GM19395 (cell line): ENCODE measurements around the gene F12.
"Not testable (repeated sequence)": the region's sequence is repeated elsewhere in the genome, so short reads cannot be mapped to it uniquely, and the experiment has no call there.

Experiments used
- ATAC-seq: cut with Tn5 transposase; IDR thresholded peaks from one replicate; pipeline ENCODE4 v1.9.1; 2021; ENCODE audit warnings: mild to moderate bottlenecking, moderate library complexity; ENCODE audit not compliant: unreplicated experiment

F12 gene

DNA sequence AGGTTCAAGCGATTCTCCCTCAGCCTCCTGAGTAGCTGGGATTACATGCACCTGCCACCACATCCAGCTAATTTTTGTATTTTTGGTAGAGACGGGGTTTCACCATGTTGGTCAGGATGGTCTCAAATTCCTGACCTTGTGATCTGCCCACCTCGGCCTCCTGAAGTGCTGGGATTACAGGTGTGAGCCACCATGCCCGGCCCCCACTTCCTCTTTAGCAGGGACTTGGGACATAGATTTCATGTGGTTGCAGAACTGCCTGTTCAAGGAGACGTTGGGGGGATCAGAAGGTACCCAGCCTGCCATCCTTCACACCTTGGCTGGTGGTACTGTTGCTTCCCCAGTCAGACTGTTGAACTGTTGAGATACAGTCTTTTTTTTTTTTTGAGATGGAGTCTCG is 7.7 kb upstream of the F12 start:
- ATAC-seq: not testable (repeated sequence)

DNA sequence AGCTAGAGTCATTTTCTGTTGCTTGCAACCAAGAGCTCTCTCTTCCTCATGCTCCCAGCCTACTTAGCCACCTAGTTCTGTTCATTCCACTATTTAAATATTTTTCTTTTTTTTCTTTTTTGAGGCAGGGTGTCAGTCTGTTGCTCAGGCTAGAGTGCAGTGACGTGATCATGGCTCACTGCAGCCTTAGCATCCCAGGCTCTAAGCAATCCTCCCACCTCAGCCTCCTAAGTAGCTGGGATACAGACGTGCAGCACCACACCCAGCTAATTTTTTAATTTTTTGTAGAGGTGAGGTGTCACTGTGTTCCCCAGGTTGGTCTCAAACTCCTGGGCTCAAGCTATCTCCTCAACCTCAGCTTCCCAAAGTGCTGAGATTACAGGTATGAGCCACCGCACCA is 5.1 kb upstream of the F12 start:
- ATAC-seq: no peak

- ATAC-seq: peak; percentile 86
These were observed 3.4 kb upstream of the F12 start for GRCh38 chr5:177412603-177413233.

- no peak for ATAC-seq
These were observed 1.2 kb upstream of the F12 start for GRCh38 chr5:177410575-177410974.

DNA sequence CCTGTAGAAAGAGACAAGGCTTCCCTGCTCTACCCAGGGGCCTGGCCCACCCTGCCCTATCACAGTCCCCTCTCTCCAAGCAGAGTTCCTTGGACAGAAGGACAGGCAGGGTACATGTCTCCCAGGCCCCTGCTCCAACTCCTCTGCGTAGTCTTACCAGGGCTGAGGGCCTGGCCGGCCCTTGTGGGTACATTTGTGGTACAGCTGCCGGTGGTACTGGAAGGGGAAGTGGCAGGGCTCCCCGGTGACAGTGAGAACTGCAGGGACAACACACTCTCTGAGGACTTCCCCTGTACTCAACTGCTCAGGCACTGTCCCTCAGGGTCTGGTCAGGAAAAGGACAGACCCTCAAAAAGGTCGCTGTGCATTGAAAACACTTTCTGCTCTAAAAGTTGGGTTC is 3.6 kb downstream of the F12 start:
- ATAC-seq: no peak

GRCh38 chr5:177405312-177405711 is 4.1 kb downstream of the F12 start:
- ATAC-seq: no peak

DNA sequence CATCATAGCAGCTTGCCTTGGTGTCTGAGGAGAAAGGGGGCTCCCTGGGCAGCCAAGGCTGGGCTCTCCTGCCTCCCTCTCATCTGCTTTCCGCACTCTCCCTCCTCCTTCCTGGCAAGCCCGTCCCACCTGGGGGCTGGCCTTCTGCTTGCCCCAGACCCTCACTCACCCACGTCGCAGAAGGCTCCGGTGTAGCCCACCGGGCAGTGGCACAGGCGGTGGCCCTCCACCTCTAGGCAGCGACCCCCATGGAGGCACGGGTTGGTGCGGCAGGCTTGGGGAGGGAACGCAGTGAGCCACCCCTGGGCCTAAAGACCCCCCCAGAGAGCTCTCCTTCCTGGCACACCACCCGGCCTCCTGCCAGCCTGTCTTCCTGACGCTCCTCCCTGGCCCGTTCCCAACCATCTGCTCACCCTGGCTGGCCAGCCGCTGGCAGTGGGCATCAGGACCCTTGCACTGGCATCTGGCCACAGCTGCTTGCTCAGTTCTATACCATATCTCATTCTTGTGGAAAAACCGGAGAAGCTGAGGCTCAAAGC is 4.7 kb downstream of the F12 start:
- no peak for ATAC-seq

- ATAC-seq: peak; percentile 84
These were observed 5.3 kb downstream of the F12 start for GRCh38 chr5:177403792-177404640.

DNA sequence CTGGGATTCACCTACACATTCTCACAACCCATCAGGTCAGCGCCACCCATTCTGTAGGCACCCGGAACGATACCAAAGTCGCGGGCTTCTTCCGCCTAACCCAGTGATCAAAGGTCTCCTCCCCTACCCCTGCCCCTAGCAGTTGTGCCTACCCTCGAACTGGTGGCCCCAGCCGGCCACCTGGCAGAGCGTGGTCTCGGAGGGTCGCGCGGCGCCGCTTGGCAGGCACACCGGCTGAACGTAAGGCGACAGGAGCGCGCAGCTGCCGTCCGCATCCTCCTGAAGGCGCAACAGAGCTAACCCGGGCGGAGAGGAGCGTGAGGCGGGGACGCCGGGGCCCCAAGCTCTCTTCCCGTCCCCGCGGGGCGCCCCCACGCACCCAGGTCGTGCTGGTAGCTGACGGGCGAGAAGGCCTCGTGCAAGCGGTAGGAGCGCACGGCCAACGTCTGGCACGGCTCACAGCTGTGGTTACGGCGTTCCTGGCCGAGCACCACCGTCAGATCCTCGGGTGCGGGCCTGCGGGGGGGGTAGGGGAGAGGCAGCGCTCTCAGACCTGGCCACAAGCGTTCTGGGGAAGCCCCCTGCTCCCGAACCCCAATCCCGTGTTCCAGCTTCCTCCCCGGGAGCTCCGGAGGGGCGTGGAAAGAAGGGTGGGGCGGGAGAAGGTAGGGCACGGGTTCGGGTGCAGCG is 6.1 kb downstream of the F12 start:
- peak; percentile 39 for ATAC-seq

GRCh38 chr5:177402271-177403043 is 6.9 kb downstream of the F12 start:
- ATAC-seq: no peak

GRCh38 chr5:177399997-177400868 is 9.1 kb downstream of the F12 start, which contains the start of gene PFN3:
Gene PFN3 (minus strand): TSS chr5:177400661. CDS start chr5:177400576, 85 bp downstream.
- no peak for ATAC-seq

DNA sequence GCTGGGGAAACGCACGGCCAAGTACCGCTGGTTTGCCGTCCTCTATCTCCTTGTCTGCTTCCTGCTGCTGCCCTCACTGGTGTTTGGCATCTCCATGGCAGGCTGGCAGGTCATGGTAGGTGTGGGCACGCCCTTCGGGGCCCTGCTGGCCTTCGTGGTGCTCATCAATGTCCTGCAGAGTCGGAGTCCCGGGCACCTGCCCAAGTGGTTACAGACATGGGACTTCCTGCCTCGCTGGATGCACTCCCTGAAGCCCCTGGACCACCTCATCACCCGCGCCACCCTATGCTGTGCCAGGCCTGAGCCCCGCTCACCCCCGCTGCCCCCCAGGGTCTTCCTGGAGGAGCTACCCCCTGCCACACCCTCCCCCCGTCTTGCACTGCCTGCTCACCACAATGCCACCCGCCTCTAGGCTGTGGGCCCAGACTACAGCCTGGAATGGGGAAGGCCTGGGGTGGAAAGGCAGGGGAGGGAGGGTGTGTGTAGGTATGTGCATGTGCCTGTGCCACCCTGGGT is 11.4 kb downstream of the F12 start:
- no peak for ATAC-seq

DNA sequence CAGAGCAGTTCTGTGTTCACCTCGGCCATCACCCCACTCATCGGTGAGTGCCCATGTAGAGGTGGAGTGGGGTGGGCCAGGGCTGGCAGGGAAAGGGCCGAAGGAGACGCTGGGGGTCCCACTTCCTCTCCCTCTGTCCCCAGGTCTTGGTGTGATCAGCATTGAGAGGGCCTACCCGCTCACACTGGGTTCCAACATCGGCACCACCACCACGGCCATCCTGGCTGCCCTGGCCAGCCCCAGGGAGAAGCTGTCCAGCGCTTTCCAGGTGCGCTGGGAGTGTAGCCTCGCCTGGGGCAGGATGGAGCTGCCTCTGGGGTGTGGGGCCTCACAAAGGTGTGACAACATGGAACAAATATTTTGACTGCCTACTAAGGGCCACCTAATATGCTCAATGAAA is 12.6 kb downstream of the F12 start:
- no peak for ATAC-seq

DNA sequence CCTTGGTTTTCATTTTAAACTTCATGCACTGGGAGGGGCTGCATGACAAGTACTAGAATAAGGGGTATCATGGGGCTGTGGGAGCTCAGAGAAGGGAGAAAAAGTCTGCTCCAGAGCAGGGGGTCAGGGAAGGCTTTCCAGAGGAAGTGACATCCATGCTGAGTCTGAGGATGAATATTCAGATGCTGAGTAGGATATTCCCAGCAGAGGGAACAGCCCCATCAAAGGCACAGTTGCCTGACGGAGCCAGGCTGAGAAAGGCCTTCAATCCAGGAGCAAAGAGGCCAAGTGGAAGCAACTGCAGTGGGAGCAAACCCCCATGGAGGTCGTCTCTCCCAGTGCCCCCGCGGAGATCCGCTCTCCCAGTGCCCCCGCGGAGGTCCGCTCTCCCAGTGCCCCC is 13.3 kb downstream of the F12 start:
- no peak for ATAC-seq

DNA sequence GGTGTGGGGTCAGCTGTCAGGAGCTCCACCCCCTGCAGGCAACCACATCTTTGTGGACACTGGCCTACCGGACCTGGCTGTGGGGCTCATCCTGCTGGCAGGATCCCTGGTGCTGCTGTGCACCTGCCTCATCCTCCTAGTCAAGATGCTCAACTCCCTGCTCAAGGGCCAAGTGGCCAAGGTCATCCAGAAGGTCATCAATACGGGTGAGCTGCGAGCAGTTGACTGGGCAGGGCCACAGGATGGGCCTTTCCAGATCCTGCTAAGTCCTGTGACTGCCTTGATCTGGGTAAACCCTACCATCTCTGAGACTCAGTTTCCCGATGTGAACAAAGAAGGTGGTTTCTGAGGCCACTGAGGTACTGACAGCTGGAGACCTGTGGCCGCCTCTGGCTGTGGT is 15.4 kb downstream of the F12 start:
- ATAC-seq: no peak

DNA sequence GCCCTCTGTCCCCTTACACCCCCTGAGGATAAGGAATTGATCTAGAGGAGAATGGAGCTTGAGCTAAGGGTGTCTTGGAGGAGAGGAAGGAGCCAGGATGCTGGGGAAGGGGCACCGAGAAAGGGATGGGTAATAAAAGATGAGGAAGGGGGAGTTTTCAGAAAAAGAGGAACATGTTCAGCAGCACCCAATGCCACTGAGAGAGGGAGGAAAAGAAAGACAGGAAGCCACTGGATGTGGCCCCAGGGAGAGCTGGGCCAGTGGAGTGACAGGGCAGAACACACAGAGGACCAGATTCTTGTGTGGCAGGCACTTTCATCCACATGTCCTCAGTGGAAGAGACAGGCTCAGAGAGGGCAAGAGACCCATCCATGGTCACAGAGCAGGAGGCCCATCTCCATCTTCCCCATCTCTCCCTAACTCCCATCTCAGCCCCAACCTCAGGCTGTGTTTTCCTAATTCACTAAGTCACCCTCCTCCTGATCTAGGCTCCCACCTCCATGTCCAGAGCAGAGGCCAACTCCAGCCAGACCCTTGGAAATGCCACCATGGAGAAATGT is 16.1 kb downstream of the F12 start:
- no peak for ATAC-seq

DNA sequence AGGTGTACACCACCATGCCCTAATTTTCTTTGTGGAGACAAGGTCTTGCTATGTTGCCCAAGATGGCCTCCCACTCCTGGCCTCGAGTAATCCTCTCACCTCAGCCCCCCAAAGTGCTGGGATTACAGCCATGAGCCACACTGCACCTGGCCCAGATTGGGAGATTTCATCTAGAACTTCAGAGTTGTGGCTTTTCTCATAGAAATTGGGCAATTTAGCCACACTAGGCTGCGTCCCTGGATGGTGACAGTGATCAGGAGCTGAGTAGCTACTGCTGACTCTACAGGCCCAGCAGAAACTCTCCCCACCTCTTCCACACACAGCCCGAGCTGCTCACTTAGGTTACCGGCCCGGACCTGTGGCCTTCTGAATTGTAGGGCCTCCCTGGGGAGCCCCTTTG is 16.6 kb downstream of the F12 start:
- ATAC-seq: no peak

- peak; percentile 71 for ATAC-seq
These were observed 18.7 kb downstream of the F12 start for GRCh38 chr5:177390363-177391300.
